Neural cell (in vitro differentiated cells): Measurements from ENCODE around the gene LYPD6B. TPM values are rescaled to one million over a fixed set of nuclear protein-coding genes. Genes with fewer than 3 reads are reported as not detected.

Experiments used
- H2AFZ ChIP-seq: fragments of 200-600, 300-800 bp; sonication (generic), shearing (Covaris generic); 2 replicates; pipeline ENCODE4 v1.6.0; 2014; ENCODE audit warnings: low read depth, mild to moderate bottlenecking, antibody characterized with exemption, low read length, moderate library complexity
- H3F3A ChIP-seq: fragments of 200-600 bp; shearing (Covaris generic); 2 replicates; pipeline ENCODE4 v1.6.1; 2016; ENCODE audit warnings: mild to moderate bottlenecking, moderate library complexity, mixed read lengths, antibody characterized with exemption, low read length; ENCODE audit not compliant: insufficient read depth, poor library complexity, severe bottlenecking
- H3K27ac ChIP-seq: fragments of 200-600, 300-800 bp; sonication (generic), shearing (Covaris generic); 2 replicates; pipeline ENCODE4 v1.5.1; 2014; ENCODE audit warnings: mild to moderate bottlenecking, low read length, moderate library complexity
- H3K27me3 ChIP-seq: fragments of 300-800, 200-600 bp; sonication (generic), shearing (Covaris generic); 2 replicates; pipeline ENCODE4 v1.6.0; 2014; ENCODE audit warnings: mild to moderate bottlenecking, low read depth, low read length, moderate library complexity; ENCODE audit not compliant: insufficient read depth
- H3K36me3 ChIP-seq: fragments of 300-800, 200-600 bp; sonication (generic), shearing (Covaris generic); 2 replicates; pipeline ENCODE4 v1.5.1; 2014; ENCODE audit warnings: mild to moderate bottlenecking, antibody characterized with exemption, low read length, moderate library complexity; ENCODE audit not compliant: insufficient read depth
- H3K4me2 ChIP-seq: fragments of 300-800, 200-600 bp; sonication (generic), shearing (Covaris generic); 2 replicates; pipeline ENCODE4 v1.6.0; 2014; ENCODE audit warnings: mild to moderate bottlenecking, low read length
- H3K4me3 ChIP-seq: fragments of 300-800, 200-600 bp; sonication (generic), shearing (Covaris generic); 2 replicates; pipeline ENCODE4 v1.5.1; 2014; ENCODE audit warnings: mild to moderate bottlenecking, low read length, moderate library complexity
- H3K79me2 ChIP-seq: fragments of 200-600 bp; shearing (Covaris generic); replicated peaks from 2 replicates; pipeline ENCODE4 v1.6.0; 2014; ENCODE audit warnings: mild to moderate bottlenecking, low read length, moderate library complexity; ENCODE audit not compliant: insufficient read depth
- H3K9ac ChIP-seq: fragments of 300-800, 200-600 bp; sonication (generic), shearing (Covaris generic); 2 replicates; pipeline ENCODE4 v1.6.1; 2016; ENCODE audit warnings: mild to moderate bottlenecking, low read length, mixed read lengths
- H3K9me2 ChIP-seq: fragments of 200-600 bp; shearing (Covaris generic); 2 replicates; pipeline ENCODE4 v1.6.1; 2016; ENCODE audit warnings: mild to moderate bottlenecking, low read length, mixed read lengths; ENCODE audit not compliant: insufficient read depth
- H3K9me3 ChIP-seq: fragments of 200-600, 300-800 bp; sonication (generic), shearing (Covaris generic); 2 replicates; pipeline ENCODE4 v1.6.1; 2016; ENCODE audit warnings: mild to moderate bottlenecking, mixed run types, low read length, moderate library complexity, mixed read lengths
- H4K20me1 ChIP-seq: fragments of 200-600 bp; shearing (Covaris generic); 2 replicates; pipeline ENCODE4 v1.6.1; 2016; ENCODE audit warnings: mild to moderate bottlenecking, mixed run types; ENCODE audit not compliant: insufficient read depth
- CTCF ChIP-seq: fragments of 450-650 bp; IDR thresholded peaks from 2 replicates; pipeline ENCODE4 v1.5.1; 2014; ENCODE audit warnings: antibody characterized with exemption, mild to moderate bottlenecking, moderate library complexity; ENCODE audit not compliant: poor library complexity, severe bottlenecking
- EP300 ChIP-seq: fragments of 450-650 bp; conservative IDR thresholded peaks from 2 replicates; pipeline ENCODE4 v1.6.1; 2014; ENCODE audit warnings: antibody characterized with exemption, mild to moderate bottlenecking, moderate library complexity; ENCODE audit not compliant: poor library complexity, severe bottlenecking
- EZH2 ChIP-seq: fragments of 200-600, 300-800 bp; shearing (Covaris generic), sonication (generic); IDR thresholded peaks from 2 replicates; pipeline ENCODE4 v1.6.1; 2014; ENCODE audit warnings: antibody characterized with exemption, low read length, borderline replicate concordance, mild to moderate bottlenecking; ENCODE audit not compliant: insufficient read depth, poor library complexity, severe bottlenecking
- MXI1 ChIP-seq: fragments of 450-650 bp; conservative IDR thresholded peaks from 2 replicates; pipeline ENCODE4 v1.6.1; 2014; ENCODE audit warnings: antibody characterized with exemption, mild to moderate bottlenecking; ENCODE audit not compliant: poor library complexity, severe bottlenecking
- POLR2AphosphoS5 ChIP-seq: IDR thresholded peaks from 2 replicates; pipeline ENCODE4 v1.6.1; 2012
- RAD21 ChIP-seq: fragments of 450-650 bp; conservative IDR thresholded peaks from 2 replicates; pipeline ENCODE4 v1.6.1; 2014; ENCODE audit warnings: antibody characterized with exemption, mild to moderate bottlenecking, moderate library complexity
- REST ChIP-seq: IDR thresholded peaks from 2 replicates; pipeline ENCODE4 v1.6.1; 2012; ENCODE audit warnings: borderline replicate concordance
- SMC3 ChIP-seq: fragments of 450-650 bp; conservative IDR thresholded peaks from 2 replicates; pipeline ENCODE4 v1.6.1; 2014; ENCODE audit warnings: antibody characterized with exemption, mild to moderate bottlenecking, moderate library complexity; ENCODE audit not compliant: poor library complexity
- TAF1 ChIP-seq: IDR thresholded peaks from 2 replicates; pipeline ENCODE4 v1.6.1; 2012; ENCODE audit warnings: low read depth
- polyA plus RNA-seq: library from polyadenylated mRNA; depleted of rRNA; stranded (reverse); fragments of >200 nt; gene quantifications from 2 replicates; pipeline ENCODE4 v1.2.3, GENCODE V29; 2014

LYPD6B gene
- polyA plus RNA-seq, 1 donor from 2014 or later, result 0.68 TPM

GRCh38 chr2:149170156-149170555 lies 131.7 kb downstream of the LYPD6B start:
- Histone ChIP-seq H3K9ac (peak overlapping the region; percentile 39), H3K4me3 (peak overlapping the region; percentile 19), H2AFZ (peak overlapping the region; percentile 16), H3K9me3 (no peaks in the 10 kb centered on the region), H3K27me3 (no peaks in the 10 kb centered on the region), H3F3A (no peaks in the 10 kb centered on the region), H3K9me2 (no peaks in the 10 kb centered on the region), H4K20me1 (no peaks in the 10 kb centered on the region), H3K27ac (peak overlapping the region; percentile 83), H3K79me2 (no peaks in the 10 kb centered on the region), H3K36me3 (no peaks in the 10 kb centered on the region), H3K4me2 (peak overlapping the region; percentile 31)
- peak; percentile 13 for TF ChIP-seq REST
- peak; percentile 62 for TF ChIP-seq POLR2AphosphoS5
- peak; percentile 17 for TF ChIP-seq RAD21
- no peak for TF ChIP-seq TAF1
- TF ChIP-seq EP300, result peak; percentile 96

- peak overlapping the region; percentile 16 for H2AFZ ChIP-seq
- H3K27me3 ChIP-seq, result no peaks in the 10 kb centered on the region
- no peaks in the 10 kb centered on the region for H3K79me2 ChIP-seq
- TF ChIP-seq CTCF (no peak), POLR2AphosphoS5 (no peak), SMC3 (no peak), REST (no peak), RAD21 (no peak), EZH2 (no peak), TAF1 (no peak), EP300 (no peak), MXI1 (no peak)
- no peaks in the 10 kb centered on the region for H3K36me3 ChIP-seq
- H3K27ac ChIP-seq, result peak overlapping the region; percentile 83
- H3K4me3 ChIP-seq, result no peak overlapping the region
- H3K9me3 ChIP-seq, result no peaks in the 10 kb centered on the region
- no peaks in the 10 kb centered on the region for H3K9me2 ChIP-seq
- no peak overlapping the region for H3K4me2 ChIP-seq
- H4K20me1 ChIP-seq, result no peaks in the 10 kb centered on the region
- H3K9ac ChIP-seq, result peak overlapping the region; percentile 39
- H3F3A ChIP-seq, result no peaks in the 10 kb centered on the region
These were observed 132.4 kb downstream of the LYPD6B start for GRCh38 chr2:149170911-149171310.
